GM21576 (cell line): Measurements from ENCODE around the gene SPATS2L.
A peak's percentile ranks its signal among the peaks of the same experiment; 100 is the strongest.

Source experiments
- ATAC-seq: cut with Tn5 transposase; IDR thresholded peaks from one replicate; pipeline ENCODE4 v1.9.1; 2021; ENCODE audit warnings: mild to moderate bottlenecking, moderate library complexity; ENCODE audit not compliant: unreplicated experiment

SPATS2L gene

GRCh38 chr2:200369886-200370285 lies 63.4 kb downstream of the SPATS2L start:
- ATAC-seq: no peak

DNA sequence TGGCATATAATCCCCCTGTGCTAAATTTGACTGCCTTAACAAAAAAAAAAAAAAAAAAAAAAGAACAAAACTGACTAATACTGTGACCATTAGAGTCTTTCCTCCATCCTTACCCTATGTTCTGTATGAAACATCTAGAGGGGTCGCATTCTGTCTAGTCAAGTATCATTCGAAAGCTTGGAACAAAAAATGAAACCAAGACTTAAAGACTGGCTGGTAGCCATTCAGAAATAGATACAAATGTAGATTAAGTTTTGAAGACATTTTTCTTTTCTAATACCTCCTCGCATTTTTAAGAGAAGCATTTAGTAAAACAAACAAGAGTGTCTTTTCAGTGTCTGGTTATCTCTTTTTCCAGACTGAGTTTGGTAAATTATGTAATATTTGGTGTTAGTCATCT lies 66.7 kb downstream of the SPATS2L start:
- peak; percentile 47 for ATAC-seq

DNA sequence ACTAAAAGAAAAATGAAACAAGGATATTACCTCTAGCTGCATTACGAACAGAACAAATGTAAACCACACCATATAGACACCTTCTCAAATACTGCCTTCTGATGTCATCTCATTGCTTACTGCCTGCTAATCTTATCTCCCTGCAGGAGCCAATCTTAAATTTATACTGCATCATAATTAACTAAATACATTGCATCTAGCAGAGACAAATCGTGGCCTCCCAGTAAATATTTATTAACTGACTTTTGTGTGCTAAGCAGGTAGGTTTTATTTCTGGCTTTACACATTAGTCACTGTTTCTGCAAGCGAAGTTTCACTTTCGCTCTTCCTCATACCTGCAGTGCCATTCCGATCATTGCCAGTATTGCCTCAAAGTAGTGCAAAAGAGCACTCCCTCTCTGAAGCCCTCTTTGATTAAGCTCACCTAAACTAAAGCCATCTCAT lies 67.5 kb downstream of the SPATS2L start:
- peak; percentile 93 for ATAC-seq

- no peak for ATAC-seq
These were observed 70.2 kb downstream of the SPATS2L start for GRCh38 chr2:200376513-200377354.

GRCh38 chr2:200377355-200378336 lies 71.2 kb downstream of the SPATS2L start:
- ATAC-seq: no peak

DNA sequence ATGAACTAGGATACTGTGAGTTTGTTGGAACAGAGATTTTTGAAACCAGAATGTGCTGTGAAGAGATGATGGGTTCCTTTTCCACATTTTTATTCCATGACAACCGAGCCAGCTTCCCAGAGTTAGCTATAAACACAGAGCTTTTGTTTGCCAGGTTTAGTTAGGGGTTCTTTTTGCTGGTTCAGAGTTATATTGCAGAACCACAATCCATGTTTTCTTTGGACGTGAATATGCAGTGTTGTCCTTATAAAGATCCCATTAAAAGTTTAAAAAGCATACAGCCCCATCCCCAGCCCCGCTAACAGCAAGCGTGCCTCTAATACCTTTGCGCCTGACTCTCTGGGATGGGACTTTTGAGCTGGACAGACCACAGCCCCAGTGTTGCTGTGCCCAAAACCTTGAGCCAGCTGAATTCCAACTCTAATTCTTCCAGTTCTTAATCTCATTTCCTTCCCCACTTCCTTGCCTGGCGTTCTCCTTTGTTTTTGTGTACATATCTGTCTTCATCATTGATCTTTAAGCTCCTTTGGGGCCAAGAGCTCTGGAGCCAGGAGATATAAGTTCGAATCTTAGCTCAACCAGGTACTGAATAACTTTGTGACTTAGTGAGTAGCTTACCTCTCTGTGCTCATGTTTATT lies 72.3 kb downstream of the SPATS2L start:
- ATAC-seq: no peak

DNA sequence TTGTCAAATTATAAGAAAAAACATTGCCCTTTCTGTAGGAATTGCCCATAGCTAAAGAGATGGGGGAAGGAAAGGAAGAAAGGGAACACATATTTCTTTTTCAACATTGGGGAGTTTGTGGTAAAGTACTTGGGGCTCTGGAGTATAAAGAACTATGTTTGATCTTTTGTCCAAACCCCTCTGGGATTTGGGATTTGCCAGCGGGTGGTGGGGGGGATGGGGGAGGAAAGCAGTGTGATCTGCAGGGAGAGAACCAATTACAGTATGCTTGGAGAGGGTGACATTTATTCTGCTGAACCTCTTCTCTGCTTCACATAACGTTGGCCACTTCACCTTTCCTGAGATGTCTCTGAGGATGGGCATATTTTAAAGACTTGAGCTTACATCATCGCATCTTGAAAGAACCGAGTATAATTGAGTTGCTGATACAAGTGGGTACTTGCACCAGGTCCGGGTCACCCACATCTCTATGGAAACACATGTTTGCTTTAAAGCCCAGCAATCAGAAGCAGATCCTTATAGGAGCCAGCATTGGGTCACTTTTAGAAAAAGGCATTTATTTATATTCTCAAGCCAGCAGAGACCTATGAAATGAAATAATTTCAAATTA lies 73.1 kb downstream of the SPATS2L start:
- ATAC-seq: no peak

- no peak for ATAC-seq
These were observed 73.6 kb downstream of the SPATS2L start for GRCh38 chr2:200380091-200380561.

DNA sequence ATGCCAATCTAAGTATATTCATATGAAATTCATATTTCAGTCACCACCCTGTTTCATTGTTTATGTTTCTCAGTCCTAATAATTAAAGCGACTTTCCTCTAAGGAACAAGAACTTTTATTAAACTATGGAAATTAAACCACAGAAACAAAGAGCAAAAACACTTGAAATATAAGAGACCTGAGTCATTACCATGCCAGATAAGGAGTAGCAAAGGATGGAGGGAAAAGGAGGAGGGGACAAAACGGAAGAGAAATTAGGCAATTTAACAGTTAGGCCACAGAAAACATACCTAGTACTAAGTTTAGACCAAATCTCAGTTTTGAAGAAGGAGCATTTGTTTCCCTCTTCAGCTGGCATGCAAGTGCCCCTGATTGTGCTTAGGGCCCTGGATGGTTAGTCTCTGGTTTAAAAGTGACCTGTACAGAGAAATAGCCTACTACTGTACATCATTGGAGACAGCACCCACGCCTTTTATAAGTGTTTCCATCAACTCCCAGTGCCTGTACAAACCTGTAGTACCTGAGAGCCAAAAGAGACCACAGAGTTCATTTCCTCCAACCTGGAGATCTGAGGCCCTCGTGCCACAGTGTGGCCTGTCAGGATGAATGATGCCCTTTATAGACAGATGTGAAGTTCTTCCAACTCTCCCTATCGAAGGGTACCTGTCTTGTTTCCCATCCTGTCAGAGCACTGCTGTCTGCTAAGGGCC lies 74.5 kb downstream of the SPATS2L start:
- peak; percentile 40 for ATAC-seq

GRCh38 chr2:200382874-200383273 lies 76.4 kb downstream of the SPATS2L start:
- no peak for ATAC-seq

DNA sequence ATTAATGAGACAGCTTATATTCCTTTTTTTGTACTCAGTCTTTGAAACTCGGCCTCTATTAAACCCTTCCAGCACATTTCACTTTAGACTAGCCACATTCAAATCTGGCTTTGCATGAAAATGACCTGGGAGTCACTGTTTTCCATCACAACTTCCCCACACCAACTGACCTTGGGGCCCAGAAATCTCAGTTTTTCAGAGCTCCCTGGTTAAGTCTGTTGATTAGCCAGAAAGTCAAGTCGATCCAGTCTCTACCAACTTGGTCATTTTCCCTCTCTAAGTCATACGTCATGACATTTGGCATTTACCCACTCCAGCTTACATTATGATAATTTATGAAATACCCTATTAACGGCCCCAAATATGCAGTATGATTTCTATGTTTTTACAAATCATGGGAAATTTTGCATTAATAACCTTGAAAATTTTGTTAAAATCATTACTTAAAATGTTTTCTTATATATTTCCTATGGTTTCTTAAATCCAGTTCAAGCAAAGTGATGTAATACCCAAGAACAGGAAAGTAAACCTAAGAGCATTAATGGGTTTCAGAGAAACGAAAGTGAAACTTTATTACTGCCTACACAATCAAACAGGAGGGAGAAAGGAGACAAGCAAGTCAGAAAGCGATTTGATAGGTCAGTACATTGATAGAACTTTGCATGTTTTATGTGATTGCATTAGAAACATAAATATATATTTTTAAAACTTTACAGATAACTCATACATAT lies 77.1 kb downstream of the SPATS2L start:
- ATAC-seq: peak; percentile 65

DNA sequence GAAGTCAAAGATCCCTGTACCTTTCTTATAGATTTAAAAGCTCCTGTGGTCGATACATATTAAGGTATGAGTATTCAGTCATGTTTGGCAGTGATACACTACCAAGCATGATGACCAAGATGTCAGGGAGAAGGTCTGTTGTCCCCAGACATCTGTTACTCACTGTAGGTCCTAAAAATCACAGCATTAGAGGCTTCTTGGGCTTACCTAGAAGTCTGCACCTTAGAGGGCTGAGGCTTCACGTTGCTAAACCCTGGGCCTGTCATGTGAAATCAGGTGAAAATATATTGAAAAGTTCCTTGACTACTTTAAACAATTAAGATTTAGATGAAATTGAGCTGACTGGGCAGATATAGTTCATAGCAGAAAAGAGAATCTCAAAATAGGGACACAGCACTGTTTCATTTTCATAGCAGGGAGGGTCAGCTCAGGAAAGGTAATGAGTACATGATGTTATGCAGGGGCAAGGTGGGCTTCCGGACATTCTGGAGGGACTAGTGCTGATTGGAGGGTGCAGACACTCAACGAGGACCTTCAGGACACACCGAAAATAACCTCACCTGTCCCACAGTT lies 78.7 kb downstream of the SPATS2L start:
- ATAC-seq: no peak

DNA sequence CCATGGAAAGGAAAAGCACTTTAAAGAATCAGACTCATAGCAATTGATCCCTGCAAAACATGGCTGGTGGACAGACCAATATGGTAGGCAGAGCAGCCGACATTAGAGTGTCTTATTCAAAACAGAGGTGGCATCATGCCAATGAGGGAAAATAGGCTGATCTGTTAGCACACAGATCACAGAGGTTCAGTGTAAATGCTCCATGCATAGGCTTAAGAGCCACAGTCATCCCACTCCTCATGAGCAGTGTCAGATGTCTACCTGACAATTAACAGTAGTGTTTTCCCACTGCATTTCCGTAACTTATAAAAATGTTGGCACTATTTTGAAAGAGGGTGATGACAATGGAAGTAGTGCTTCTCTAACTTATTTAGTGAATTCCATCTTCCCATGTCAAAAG lies 86.7 kb downstream of the SPATS2L start:
- no peak for ATAC-seq

GRCh38 chr2:200394045-200394444 lies 87.6 kb downstream of the SPATS2L start:
- no peak for ATAC-seq

DNA sequence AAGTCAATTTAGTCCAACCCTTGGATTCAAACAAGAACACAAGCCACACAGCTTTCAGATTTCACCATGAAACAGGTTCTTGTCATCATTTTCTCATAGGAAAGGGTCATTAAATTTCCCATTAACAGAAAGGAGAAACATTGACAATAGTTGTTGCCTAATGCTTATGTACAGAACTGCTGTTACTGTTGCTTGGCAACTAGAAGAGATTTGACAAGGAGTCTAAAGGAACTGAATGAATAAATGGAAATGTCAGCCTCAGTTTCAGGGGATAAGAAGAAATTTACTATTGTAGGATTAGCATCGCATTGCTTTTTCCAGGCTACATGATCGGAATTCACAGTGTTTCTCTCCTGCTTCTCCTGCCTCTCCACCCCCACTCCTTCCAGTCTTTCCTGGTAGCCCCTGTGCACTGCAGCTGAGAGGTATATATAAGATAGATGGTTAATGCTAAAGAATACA lies 90.3 kb downstream of the SPATS2L start:
- ATAC-seq: no peak

- ATAC-seq: no peak
These were observed 91.3 kb downstream of the SPATS2L start for GRCh38 chr2:200397785-200398184.

GRCh38 chr2:200399046-200399445 lies 92.6 kb downstream of the SPATS2L start:
- no peak for ATAC-seq

DNA sequence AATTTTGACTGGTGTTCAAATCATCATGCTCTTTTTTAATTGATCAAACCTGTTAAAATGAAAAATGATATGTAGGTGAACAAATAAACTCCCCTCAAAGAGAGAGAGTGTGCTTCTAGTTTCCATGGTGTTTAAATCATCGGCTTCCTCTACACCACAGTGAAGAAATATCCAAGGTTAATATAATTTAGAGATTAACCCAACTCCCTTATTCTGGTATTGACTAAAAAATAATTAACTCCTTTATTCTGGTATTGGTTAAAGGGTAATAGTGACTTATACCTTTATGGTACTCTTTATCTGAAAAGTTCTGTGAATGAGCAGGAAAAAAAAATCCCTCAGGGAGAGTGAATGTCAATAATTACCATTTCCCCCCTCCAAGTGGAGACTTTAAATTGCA lies 93.1 kb downstream of the SPATS2L start:
- ATAC-seq: no peak

DNA sequence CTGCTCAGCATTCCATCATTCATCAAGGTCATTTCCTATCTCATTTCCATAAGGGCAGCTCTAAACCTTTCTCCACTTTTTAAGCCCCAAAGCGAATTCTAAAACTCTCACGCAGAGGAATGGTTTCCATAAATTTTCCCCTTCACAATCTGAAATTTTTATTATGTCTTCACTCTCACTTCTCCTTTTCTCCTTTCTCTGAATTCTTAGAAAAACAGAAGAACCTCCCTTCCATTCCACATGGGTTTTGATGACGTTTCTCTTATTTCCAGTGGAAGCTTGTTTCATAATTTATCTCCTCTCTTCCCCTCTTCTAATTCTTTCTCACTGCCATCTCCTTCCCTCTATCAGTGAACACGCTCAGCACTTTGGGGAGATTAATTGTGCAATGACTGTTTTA lies 97.3 kb downstream of the SPATS2L start:
- no peak for ATAC-seq
